HG03025 (cell line): ENCODE data around the gene TPRX1.
"Not testable (repeated sequence)": the region's sequence is repeated elsewhere in the genome, so short reads cannot be mapped to it uniquely, and the experiment has no call there.

ENCODE experiments used
- ATAC-seq: cut with Tn5 transposase; IDR thresholded peaks from one replicate; pipeline ENCODE4 v1.9.1; 2021; ENCODE audit warnings: mild to moderate bottlenecking, moderate library complexity; ENCODE audit not compliant: unreplicated experiment, low FRiP score

Gene TPRX1

DNA sequence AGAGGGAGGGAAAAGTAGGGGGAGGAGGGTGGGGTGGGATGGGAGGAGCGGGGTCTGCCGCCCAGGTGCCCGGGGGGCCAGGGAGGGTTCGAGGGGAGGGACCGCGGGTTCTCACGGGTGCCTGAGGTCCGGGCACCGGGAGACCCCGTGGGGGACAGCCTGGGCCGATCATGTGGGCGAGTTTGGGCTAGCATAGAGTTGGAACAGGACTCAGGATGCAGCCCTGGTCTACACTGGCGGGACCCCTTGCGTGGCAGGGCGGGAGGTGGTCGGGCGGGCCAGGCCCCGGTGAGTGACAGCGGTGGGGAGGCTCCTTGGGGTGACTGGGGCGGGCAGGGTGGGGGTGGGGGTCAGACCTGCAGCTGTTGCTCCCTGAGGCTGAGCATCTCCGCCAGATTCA lies 1.2 kb downstream of the TPRX1 start:
- not testable (repeated sequence) for ATAC-seq

DNA sequence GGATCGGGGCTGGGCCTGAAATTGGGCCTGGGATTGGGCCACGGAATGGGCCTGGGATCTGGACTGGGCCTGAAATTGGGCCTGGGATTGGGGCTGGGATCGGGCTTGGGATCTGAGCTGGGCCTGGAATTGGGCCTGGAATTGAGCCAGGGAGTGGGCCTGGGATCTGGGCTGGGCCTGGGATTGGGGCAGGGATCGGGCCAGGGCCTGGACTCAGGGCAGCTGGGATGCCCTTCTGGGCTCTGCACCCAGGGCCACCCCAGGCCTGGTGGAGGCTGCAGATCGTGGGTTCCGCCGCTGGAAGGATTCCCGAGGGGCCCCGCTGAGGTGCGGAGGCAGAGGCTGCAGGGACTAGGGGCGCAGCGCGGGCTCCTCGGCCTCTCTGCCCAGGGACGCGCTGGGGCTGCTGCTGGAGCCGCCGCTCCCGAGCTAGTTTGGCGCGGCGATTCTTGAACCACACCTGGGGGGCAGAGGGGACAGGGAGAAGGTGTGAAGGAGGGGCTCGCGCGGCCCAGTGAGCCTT lies 1.8 kb downstream of the TPRX1 start:
- no peak for ATAC-seq

- ATAC-seq, result no peak
Measured at GRCh38 chr19:47801270-47801669, 3.1 kb downstream of the TPRX1 start.

GRCh38 chr19:47798904-47799266 lies 5.5 kb downstream of the TPRX1 start:
- no peak for ATAC-seq

DNA sequence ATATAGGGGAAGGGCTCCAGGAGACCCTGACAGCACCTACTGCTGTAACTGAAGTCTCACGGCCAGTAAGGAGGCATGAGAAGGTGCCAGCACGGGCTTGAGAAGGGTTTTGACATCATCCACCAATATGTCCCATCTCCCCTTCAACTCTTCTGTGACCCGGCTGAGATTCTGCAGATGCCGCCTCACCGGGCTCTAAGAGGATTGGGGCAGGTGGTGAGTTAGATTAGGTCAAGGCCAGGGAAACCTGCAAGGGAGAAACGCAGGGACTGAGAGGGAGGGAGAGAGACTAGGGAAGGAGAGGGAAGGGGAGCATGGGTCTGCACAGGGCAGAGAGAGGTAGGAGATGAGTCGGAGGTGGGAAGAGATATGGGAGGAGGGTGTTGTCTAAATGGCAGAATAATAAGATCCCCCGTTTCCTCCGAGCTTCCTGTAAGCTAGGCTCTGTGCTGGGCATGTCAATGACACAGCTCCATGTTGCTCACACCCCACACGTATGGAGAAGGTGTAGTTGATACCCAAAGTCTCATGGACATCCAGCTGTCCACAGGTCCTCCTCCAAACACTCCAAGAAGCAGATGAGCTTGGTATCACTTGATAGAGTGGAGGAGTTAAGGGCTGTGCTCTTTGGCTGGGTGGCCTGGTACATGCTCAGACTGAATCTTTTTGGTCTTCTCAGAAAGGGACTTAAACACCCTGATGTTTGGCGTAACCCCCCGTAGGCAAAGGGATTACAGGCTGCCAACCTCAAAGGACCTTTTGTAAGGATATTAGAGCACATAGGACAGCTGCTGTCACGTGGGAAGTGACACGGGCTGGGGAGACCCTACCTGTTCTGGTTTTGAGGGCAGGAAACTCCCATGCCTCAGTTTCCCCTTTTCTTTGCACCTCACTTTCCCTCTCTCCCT lies 6.1 kb downstream of the TPRX1 start:
- no peak for ATAC-seq

DNA sequence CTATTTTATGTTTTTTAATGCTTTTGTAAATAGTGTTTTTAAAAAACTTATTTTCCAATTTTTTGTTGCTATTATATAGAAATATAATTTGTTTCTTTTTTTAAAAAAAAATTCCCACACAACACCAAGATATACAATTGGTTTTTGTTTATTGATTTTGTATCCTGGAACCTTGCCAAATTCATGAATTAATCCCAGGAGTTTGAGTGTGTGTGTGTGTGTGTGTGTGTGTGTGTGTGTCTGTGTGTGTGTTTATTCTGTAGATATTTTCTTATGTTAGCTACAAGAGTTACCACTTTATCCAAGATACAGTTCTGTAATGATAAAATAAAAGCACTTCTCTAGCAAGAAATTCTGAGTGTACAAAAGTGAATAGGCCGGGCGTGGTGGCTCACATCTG lies 7.6 kb downstream of the TPRX1 start:
- ATAC-seq, result no peak

- ATAC-seq, result no peak
Measured at GRCh38 chr19:47794526-47794925, 9.8 kb downstream of the TPRX1 start.

GRCh38 chr19:47792616-47793015 lies 11.7 kb downstream of the TPRX1 start:
- ATAC-seq, result no peak

DNA sequence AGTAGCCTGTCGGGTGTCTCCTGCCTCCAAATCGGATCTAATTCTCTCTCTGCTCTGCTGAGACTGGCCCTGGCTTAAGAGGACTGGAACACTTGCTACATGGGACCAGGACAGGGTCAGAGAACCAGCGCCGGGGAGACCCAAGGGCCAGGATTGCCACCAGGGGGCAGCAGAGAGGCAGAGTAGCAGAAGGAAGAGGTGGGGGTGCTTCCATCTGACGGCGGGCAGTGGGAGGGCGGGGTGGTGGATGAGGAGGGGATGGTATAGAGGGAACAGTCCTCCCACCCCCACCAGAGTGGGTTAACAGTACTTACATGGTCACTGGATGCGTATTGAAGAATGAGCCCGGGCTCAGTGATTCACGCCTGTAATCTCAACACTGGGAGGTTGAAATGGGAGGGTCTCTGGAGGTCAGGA lies 13.9 kb downstream of the TPRX1 start:
- ATAC-seq, result no peak

DNA sequence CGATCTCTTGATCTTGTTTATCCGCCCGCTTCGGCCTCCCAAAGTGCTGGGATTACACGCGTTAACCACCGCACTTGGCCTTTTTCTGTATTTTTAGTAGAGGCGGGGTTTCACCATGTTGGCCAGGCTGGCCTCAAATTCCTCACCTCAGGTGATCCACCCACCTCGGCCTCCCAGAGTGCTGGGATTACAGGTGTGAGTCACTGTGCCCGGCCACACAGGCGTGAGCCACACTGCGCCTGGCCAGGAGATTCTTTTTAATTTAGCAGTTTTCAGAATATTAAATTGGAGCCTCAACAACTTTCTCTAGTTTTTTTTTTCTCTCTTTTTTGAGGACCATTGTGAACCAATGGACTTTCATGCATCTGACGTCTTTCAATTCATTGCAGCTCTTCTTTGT lies 14.5 kb downstream of the TPRX1 start:
- ATAC-seq, result not testable (repeated sequence)

DNA sequence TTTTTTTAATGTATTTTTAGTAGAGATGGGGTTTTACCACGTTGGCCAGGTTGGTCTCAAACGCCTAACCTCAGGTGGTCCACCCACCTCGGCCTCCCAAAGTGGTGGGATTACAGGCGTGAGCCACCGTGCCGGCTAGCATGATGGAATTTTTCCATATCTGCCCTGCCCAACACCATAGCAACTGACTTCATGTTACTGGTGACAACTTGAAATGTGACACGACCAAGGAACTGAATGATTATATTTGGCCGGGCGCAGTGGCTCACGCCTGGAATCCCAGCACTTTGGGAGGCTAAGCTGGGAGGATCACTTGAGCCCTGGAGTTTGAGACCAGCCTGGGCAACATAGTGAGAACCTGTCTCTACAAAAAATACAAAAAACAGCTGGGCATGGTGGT lies 17.0 kb downstream of the TPRX1 start:
- ATAC-seq, result not testable (repeated sequence)

DNA sequence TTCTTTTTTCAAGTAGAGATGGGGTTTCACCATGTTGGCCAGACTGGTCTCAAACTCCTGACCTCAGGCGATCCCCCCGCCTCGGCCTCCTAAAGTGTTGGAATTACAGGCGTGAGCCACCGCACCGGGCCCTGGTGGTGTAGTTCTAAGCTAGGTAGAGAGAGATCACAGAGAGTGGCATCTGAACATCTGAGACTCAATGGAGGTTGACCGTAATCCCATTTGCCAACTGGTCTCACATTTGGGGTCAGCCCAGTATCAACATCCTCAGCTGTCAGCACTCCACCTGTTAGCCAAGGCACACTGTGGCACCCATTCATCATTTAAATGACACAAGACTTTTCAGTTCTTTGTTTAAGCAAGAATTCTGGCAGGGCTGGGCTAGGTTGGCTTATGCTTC lies 17.8 kb downstream of the TPRX1 start:
- ATAC-seq, result no peak

GRCh38 chr19:47781590-47782262 lies 22.6 kb downstream of the TPRX1 start:
- ATAC-seq, result no peak

DNA sequence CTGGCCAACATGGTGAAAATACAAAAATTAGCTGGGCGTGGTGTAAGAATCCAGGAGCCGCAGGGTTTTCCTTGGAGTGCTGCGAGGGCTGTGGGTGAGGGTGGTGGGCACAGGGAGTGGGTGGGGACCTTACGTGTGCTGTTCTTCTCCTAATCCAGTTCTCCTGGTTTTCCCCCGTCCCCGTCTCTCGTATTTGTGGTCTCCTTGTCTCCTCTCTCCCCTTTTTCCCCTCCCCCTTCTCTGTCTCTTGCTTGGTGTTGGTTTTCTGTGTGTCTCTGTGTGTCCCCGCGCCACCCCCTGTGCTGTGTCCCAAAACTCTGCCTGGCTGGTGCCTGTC lies 24.2 kb downstream of the TPRX1 start:
- no peak for ATAC-seq

GRCh38 chr19:47779524-47780214 lies 24.7 kb downstream of the TPRX1 start:
- no peak for ATAC-seq

- ATAC-seq, result no peak
Measured at GRCh38 chr19:47778954-47779351, 25.4 kb downstream of the TPRX1 start.

DNA sequence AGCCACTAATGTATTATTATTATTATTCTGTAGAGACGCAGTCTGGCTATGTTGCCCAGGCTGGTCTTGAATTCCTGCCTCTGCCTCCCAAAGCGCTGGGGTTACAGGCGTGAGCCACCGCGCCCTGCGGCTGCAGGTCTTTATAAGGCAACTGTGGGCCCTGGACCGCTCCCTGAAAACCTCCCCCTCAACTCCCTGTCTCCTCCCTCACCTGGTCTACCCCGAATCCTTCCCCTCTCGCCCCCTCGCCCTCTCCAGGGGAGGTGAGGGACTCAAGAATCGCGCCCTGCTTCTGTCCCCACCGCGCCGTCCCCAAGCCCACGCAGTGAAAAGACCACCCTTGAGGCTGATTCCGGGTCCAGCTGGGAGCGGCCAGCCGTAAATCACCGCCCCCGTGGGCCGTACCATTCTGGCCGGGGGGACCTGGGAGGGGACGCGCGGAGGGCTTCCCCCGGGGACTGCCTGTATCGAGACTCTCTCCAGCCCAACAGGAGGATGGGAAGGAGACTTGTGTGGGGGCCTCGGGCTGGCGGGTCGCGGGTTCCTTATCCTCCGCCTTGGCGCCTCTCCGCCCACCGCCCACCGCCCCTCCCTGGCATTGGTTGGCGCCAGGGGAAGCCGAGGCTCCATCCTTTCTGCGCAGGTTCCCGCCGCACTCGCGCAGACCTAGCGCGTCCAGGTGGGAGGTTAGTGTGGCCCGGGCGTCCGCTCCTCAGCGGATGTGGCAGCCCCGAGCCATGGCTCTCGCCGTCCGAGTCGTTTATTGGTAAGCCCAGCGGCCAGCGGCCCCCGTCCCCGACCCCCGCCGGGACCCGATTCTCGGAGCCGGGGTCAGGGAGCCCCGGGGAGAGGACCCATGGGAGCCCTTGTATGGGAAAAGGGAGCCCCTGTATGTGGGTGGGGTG lies 26.1 kb downstream of the TPRX1 start, which contains the start of gene SELENOW:
TSS of gene SELENOW (plus strand) at position 655 of the 905 bp plus-strand sequence. CDS start at position 738, 83 bp downstream.
- no peak for ATAC-seq

- ATAC-seq, result not testable (repeated sequence)
Measured at GRCh38 chr19:47777245-47778048, 26.9 kb downstream of the TPRX1 start.

DNA sequence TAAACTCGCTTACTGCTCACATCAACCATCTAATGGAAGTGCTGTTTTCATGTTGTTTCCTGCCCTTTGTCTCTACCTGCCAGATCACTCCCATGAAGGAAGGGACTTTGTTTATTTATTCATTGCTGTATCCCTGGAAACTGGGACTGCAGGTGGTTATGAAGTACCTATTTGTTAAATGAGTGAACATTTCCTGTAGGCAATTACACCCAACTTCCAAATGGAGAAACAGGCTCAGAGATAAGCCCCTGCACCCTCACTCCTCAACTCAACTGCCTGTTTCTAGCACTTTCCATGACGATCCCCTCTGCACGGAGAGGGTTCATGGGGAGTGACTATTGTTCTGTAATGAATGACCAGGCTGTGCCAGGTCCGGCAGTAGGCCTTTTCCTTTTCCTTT lies 27.8 kb downstream of the TPRX1 start:
- no peak for ATAC-seq
